ENCODE results near the gene FAM174C. TPM values are rescaled to one million over a fixed set of nuclear protein-coding genes. Genes with fewer than 3 reads are reported as not detected.
A peak's percentile ranks its signal among the peaks of the same experiment; 100 is the strongest.

The FAM174C gene
- total RNA-seq, 4 donors from 2014 or later: 24.9 to 58.9 (median 43.6) TPM

- intact Hi-C loops (cut with DNase I): no loop called here
- H3K36me3 ChIP-seq: peaks cover 34 to 47% (median 45%) of the 10 kb centered on the region in 4 donors
- peak overlapping the region; percentile 68 to 95 (median 86) for H3K4me3 ChIP-seq
- TF ChIP-seq POLR2A (IDR thresholded peaks at IDR 0.05; ENCODE audit: low read depth): no peak
- TF ChIP-seq POLR2AphosphoS5 (IDR thresholded peaks at IDR 0.05): no peak
- TF ChIP-seq EP300 (IDR thresholded peaks at IDR 0.05): no peak
- no peak for TF ChIP-seq CTCF (IDR thresholded peaks at IDR 0.05)
- no peaks in the 10 kb centered on the region for H3K9me3 ChIP-seq
- peak overlapping the region; percentile 97 to 100 (median 100) for H3K27ac ChIP-seq (replicated peaks in 1 of 4)
- 53% methylated on average over 8 of the region's 26 CpGs for WGBS
- H3K27me3 ChIP-seq: no peaks in the 10 kb centered on the region
- peaks cover 77 to 88% (median 85%) of the 10 kb centered on the region in 4 donors for H3K4me1 ChIP-seq
- no peak for DNase-seq (ENCODE audit: extremely low spot score)
Observed at GRCh38 chr19:1270854-1271527, 4.3 kb upstream of the FAM174C start.

GRCh38 chr19:1271528-1272422 lies 3.6 kb upstream of the FAM174C start:
- H3K27me3 ChIP-seq: no peaks in the 10 kb centered on the region
- H3K4me1 ChIP-seq: peaks cover 79 to 88% (median 85%) of the 10 kb centered on the region in 4 donors
- TF ChIP-seq POLR2AphosphoS5 (IDR thresholded peaks at IDR 0.05) (no peak), EP300 (IDR thresholded peaks at IDR 0.05) (no peak), CTCF (IDR thresholded peaks at IDR 0.05) (no peak), POLR2A (IDR thresholded peaks at IDR 0.05; ENCODE audit: low read depth) (no peak)
- H3K27ac ChIP-seq (replicated peaks in 1 of 4): peak overlapping the region; percentile 97 to 100 (median 100)
- H3K9me3 ChIP-seq: no peaks in the 10 kb centered on the region
- 65% methylated on average over 28 of the region's 37 CpGs for WGBS
- DNase-seq (ENCODE audit: extremely low spot score): no peak
- H3K36me3 ChIP-seq: peaks cover 34 to 48% (median 46%) of the 10 kb centered on the region in 4 donors
- intact Hi-C loops (cut with DNase I): no loop called here
- H3K4me3 ChIP-seq: peak overlapping the region; percentile 68 to 95 (median 86)

GRCh38 chr19:1272423-1273262 lies 2.7 kb upstream of the FAM174C start:
- WGBS: 56% methylated on average over 33 of the region's 33 CpGs
- Histone ChIP-seq H3K36me3 (peaks cover 34 to 57% (median 51%) of the 10 kb centered on the region in 4 donors), H3K27me3 (no peaks in the 10 kb centered on the region), H3K9me3 (no peaks in the 10 kb centered on the region), H3K4me1 (peaks cover 73 to 84% (median 82%) of the 10 kb centered on the region in 4 donors), H3K4me3 (peak overlapping the region; percentile 68 to 95 (median 86)), H3K27ac (replicated peaks in 1 of 4) (peak overlapping the region; percentile 97 to 100 (median 100))
- DNase-seq (ENCODE audit: extremely low spot score): no peak
- TF ChIP-seq POLR2AphosphoS5 (IDR thresholded peaks at IDR 0.05) (no peak), POLR2A (IDR thresholded peaks at IDR 0.05; ENCODE audit: low read depth) (peak; percentile 5)
- intact Hi-C loops (cut with DNase I): no loop called here

GRCh38 chr19:1273263-1274041 lies 1.9 kb upstream of the FAM174C start:
- intact Hi-C loops (cut with DNase I): no loop called here
- DNase-seq (ENCODE audit: extremely low spot score): no peak
- 69% methylated on average over 21 of the region's 25 CpGs for whole genome bisulfite sequencing
- TF ChIP-seq POLR2AphosphoS5 (IDR thresholded peaks at IDR 0.05) (no peak), EP300 (IDR thresholded peaks at IDR 0.05) (no peak), POLR2A (IDR thresholded peaks at IDR 0.05; ENCODE audit: low read depth) (no peak), CTCF (IDR thresholded peaks at IDR 0.05) (no peak)
- Histone ChIP-seq H3K27me3 (no peaks in the 10 kb centered on the region), H3K36me3 (peaks cover 34 to 59% (median 57%) of the 10 kb centered on the region in 4 donors), H3K4me1 (peaks cover 65 to 84% (median 74%) of the 10 kb centered on the region in 4 donors), H3K4me3 (no peak overlapping the region), H3K27ac (replicated peaks in 1 of 4) (peak overlapping the region; percentile 97 to 100 (median 100)), H3K9me3 (no peaks in the 10 kb centered on the region)
